Stimulated activated CD4-positive, alpha-beta T cell treated with anti-CD3 and anti-CD28 coated beads, TNF-alpha, amount 100 ng/mL, for 4 hours (primary cell): ENCODE data around the gene B4GALT5.

ENCODE experiments used
- DNase-seq, 3 experiments: peaks; one replicate each; pipeline ENCODE4 v3.0.0-alpha.2; 2020; ENCODE audit warnings: low read depth in 3 of 3

B4GALT5 gene

GRCh38 chr20:49700411-49701185, 13.1 kb downstream of the B4GALT5 start:
- DNase-seq, result no peak

- no peak for DNase-seq
These were observed 14.3 kb downstream of the B4GALT5 start for GRCh38 chr20:49699200-49699992.

GRCh38 chr20:49698477-49698876, 15.2 kb downstream of the B4GALT5 start:
- DNase-seq, result no peak

GRCh38 chr20:49697071-49697470, 16.6 kb downstream of the B4GALT5 start:
- no peak for DNase-seq

GRCh38 chr20:49696594-49696993, 17.1 kb downstream of the B4GALT5 start:
- no peak for DNase-seq

- DNase-seq, result no peak
These were observed 17.8 kb downstream of the B4GALT5 start for GRCh38 chr20:49695830-49696229.

GRCh38 chr20:49694450-49695071, 19.1 kb downstream of the B4GALT5 start:
- DNase-seq, result no peak

- DNase-seq, result no peak
These were observed 20.1 kb downstream of the B4GALT5 start for GRCh38 chr20:49693435-49694171.

GRCh38 chr20:49692941-49693340, 20.7 kb downstream of the B4GALT5 start:
- DNase-seq, result no peak

GRCh38 chr20:49691818-49692568, 21.7 kb downstream of the B4GALT5 start:
- DNase-seq, result no peak

- DNase-seq, result no peak
These were observed 22.6 kb downstream of the B4GALT5 start for GRCh38 chr20:49690899-49691620.

- no peak for DNase-seq
These were observed 25.8 kb downstream of the B4GALT5 start for GRCh38 chr20:49687595-49688567.

GRCh38 chr20:49685809-49686208, 27.9 kb downstream of the B4GALT5 start:
- no peak for DNase-seq

GRCh38 chr20:49685161-49685601, 28.5 kb downstream of the B4GALT5 start:
- no peak for DNase-seq

- DNase-seq, result no peak
These were observed 29.2 kb downstream of the B4GALT5 start for GRCh38 chr20:49684335-49684997.

- no peak for DNase-seq
These were observed 30.9 kb downstream of the B4GALT5 start for GRCh38 chr20:49682798-49683197.

GRCh38 chr20:49682278-49682677, 31.4 kb downstream of the B4GALT5 start:
- DNase-seq, result no peak

- DNase-seq, result no peak
These were observed 31.8 kb downstream of the B4GALT5 start for GRCh38 chr20:49681850-49682216.

- no peak for DNase-seq
These were observed 33.2 kb downstream of the B4GALT5 start for GRCh38 chr20:49680484-49680883.
